ENCODE data around the gene PTPRN2.

DNA sequence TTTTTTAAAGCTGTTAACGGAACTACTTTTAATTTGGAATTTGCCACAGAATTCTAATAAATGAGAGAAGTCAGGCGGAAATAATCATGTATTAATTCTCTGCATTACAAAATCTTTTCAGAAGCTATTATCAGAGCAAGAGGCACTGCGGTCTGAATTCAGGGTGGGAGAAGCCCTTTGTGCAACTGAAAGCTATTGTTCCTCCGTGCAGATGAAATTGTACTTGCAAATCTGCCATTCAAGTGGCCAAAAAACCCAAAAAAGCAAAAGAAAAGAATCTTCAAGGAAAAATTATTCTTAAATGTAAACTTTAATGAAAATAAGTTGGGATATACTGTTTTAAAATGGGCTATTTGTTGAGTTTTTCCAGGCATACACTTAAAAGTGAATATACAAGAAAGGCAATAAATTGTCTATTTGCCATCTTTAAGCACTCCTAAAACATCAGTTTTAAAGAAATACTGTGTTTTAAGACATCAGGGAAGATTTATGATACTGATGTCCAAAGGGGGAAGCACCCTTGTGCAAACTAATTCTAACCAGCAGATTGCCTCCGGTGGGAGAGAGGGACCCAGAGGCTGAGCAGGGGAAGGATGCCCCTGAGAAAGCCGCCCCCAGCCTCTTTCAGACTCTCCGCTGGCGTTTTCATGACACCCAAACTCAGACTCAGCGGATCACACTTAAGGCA lies 899.6 kb downstream of the PTPRN2 start:
- TF ChIP-seq, protein P1, sequence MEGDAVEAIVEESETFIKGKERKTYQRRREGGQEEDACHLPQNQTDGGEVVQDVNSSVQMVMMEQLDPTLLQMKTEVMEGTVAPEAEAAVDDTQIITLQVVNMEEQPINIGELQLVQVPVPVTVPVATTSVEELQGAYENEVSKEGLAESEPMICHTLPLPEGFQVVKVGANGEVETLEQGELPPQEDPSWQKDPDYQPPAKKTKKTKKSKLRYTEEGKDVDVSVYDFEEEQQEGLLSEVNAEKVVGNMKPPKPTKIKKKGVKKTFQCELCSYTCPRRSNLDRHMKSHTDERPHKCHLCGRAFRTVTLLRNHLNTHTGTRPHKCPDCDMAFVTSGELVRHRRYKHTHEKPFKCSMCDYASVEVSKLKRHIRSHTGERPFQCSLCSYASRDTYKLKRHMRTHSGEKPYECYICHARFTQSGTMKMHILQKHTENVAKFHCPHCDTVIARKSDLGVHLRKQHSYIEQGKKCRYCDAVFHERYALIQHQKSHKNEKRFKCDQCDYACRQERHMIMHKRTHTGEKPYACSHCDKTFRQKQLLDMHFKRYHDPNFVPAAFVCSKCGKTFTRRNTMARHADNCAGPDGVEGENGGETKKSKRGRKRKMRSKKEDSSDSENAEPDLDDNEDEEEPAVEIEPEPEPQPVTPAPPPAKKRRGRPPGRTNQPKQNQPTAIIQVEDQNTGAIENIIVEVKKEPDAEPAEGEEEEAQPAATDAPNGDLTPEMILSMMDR (IDR thresholded peaks at IDR 0.05): no peak
- no peak for TF ChIP-seq FOSL2 (IDR thresholded peaks at IDR 0.05; ENCODE audit: borderline replicate concordance, low read depth)
- TF ChIP-seq RAD21 (IDR thresholded peaks at IDR 0.05; ENCODE audit: low read length): no peak
- no peak for TF ChIP-seq YY1 (IDR thresholded peaks at IDR 0.05; ENCODE audit: low read depth)
- no peak for TF ChIP-seq GABPA (IDR thresholded peaks at IDR 0.05; ENCODE audit: low read depth)
- no peak for TF ChIP-seq REST (IDR thresholded peaks at IDR 0.05; ENCODE audit: low read depth, low read length)
- no peak for TF ChIP-seq TAF1 (IDR thresholded peaks at IDR 0.05; ENCODE audit: borderline replicate concordance, low read depth, low read length)
- no peak for TF ChIP-seq MXI1 (IDR thresholded peaks at IDR 0.05; ENCODE audit: low read depth, low read length)
